Small intestine (tissue), 7 donors: ENCODE data around the gene ZDHHC19. TPM values are rescaled to one million over a fixed set of nuclear protein-coding genes. Genes with fewer than 3 reads are reported as not detected.

ENCODE experiments used
- DNase-seq, 2 donors: peaks; one replicate each; pipeline versions ENCODE4 v3.0.0 to v3.0.0-alpha.2; 2013
- FAIRE-seq: peaks from 2 replicates; lab custom pipeline; 2012; peaks lifted over from hg19 to GRCh38; lab: Jason Lieb, UNC
- H3K27ac ChIP-seq, 3 donors: one replicate each; pipeline ENCODE4 v1.5.1; 2013; ENCODE audit warnings: low read length in 2 of 3, mild to moderate bottlenecking in 2 of 3, control low read depth in 1 of 3, inconsistent platforms in 1 of 3, low read depth in 1 of 3, moderate library complexity in 1 of 3
- H3K27me3 ChIP-seq, 3 donors: one replicate each; pipeline ENCODE4 v1.6.1; 2013; ENCODE audit warnings: low read length in 3 of 3, inconsistent platforms in 1 of 3; ENCODE audit not compliant: control insufficient read depth in 3 of 3, insufficient read depth in 3 of 3
- H3K36me3 ChIP-seq, 3 donors: one replicate each; pipeline ENCODE4 v1.6.1; 2013; ENCODE audit warnings: low read length in 3 of 3, inconsistent platforms in 1 of 3, low read depth in 1 of 3, mild to moderate bottlenecking in 1 of 3, moderate library complexity in 1 of 3; ENCODE audit not compliant: control insufficient read depth in 3 of 3, insufficient read depth in 2 of 3
- H3K4me1 ChIP-seq, 3 donors: one replicate each; pipeline ENCODE4 v1.6.1; 2013; ENCODE audit warnings: low read length in 2 of 3, inconsistent platforms in 1 of 3, low read depth in 1 of 3, mild to moderate bottlenecking in 1 of 3, moderate library complexity in 1 of 3; ENCODE audit not compliant: control insufficient read depth in 3 of 3, insufficient read depth in 2 of 3
- H3K4me3 ChIP-seq, 3 donors: one replicate each; pipeline ENCODE4 v1.5.1; 2013; ENCODE audit warnings: low read length in 3 of 3, control low read depth in 1 of 3, inconsistent platforms in 1 of 3, low read depth in 1 of 3, mild to moderate bottlenecking in 1 of 3, moderate library complexity in 1 of 3
- H3K9me3 ChIP-seq, 2 donors: one replicate each; pipeline ENCODE4 v1.6.1; 2013; ENCODE audit warnings: low read depth in 1 of 2, low read length in 1 of 2; ENCODE audit not compliant: control insufficient read depth in 2 of 2, insufficient read depth in 1 of 2
- WGBS, 3 donors: extraction: QIAGEN DNeasy Blood & Tissue Kit; methylation state at CpG; one replicate each; pipeline ENCODE4 v1.1.7; 2013; 5-methylcytosine and 5-hydroxymethylcytosine counted together
- polyA plus RNA-seq, 4 donors: library from polyadenylated mRNA; stranded (reverse) in 3 of 4; unstranded in 1 of 4; fragments of 200-250 nt in 3 of 4; fragments of 120-200 nt in 1 of 4; gene quantifications; one replicate each; pipeline versions ENCODE4 v1.2.1 to v1.2.3, GENCODE V29; 2013
- donor health status: healthy with polysubstance abuse.
- donor health status: control.
- donor health status: control.
- donor health status: Bipolar disorder and iron deficiency.
- donor health status: healthy.

The ZDHHC19 gene
- polyA plus RNA-seq, 4 donors = 0.22 to 0.40 TPM; not detected in 2

DNA sequence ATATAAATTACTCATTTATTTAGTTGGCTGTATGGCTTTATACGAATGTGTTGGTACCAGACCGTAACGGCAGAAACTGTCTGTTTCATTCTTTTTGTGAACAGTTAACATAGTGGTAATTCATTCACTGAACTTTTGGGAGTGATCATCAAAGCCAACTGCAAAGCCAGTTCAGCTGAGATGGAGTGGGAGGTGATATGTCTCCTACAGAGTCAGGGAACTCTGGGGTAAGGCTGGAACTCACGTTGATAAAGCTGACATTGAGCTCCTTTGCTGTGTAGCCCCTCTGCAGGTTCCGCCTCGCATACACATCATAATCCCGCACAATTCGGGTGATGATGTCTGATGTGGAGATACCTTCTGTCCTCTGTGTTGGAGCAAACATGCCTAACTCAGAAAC lies 30.5 kb upstream of the ZDHHC19 start:
- Histone ChIP-seq H3K27me3 (no peaks in the 10 kb centered on the region), H3K36me3 (peaks cover 22 to 58% (median 23%) of the 10 kb centered on the region in 3 donors), H3K9me3 (peaks cover 0 to 5% of the 10 kb centered on the region in 2 donors), H3K27ac (no peak overlapping the region), H3K4me3 (no peak overlapping the region), H3K4me1 (no peaks in the 10 kb centered on the region)
- 90 to 92% (median 91%) methylated on average over 8 of the region's 8 CpGs for WGBS, 3 donors
- no peak for FAIRE-seq
- no peak for DNase-seq

DNA sequence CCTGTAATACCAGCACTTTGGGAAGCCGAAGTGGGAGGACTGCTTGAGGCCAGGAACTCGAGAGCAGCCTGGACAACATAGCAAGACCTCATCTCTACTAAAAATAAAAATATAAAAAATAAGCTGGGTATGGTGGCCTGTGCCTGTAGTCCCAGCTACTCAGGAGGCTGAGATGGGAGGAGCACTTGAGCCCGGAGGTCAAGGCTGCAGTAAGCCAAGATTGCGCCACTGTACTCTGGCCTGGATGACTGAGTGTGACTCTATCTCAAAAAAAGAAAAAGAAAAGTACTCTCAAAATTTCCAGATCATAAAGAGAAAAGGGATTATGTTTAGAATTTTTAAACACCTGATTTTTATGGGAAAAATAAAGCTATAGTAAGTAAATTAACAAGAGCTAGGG lies 29.2 kb upstream of the ZDHHC19 start:
- peaks cover 0 to 5% of the 10 kb centered on the region in 2 donors for H3K9me3 ChIP-seq
- no peaks in the 10 kb centered on the region for H3K4me1 ChIP-seq
- H3K27ac ChIP-seq = no peak overlapping the region
- no peak for FAIRE-seq
- no peak overlapping the region for H3K4me3 ChIP-seq
- peaks cover 17 to 54% (median 19%) of the 10 kb centered on the region in 3 donors for H3K36me3 ChIP-seq
- no peaks in the 10 kb centered on the region for H3K27me3 ChIP-seq
- WGBS, 3 donors = 91 to 98% (median 92%) methylated on average over 4 of the region's 4 CpGs
- DNase-seq = no peak

DNA sequence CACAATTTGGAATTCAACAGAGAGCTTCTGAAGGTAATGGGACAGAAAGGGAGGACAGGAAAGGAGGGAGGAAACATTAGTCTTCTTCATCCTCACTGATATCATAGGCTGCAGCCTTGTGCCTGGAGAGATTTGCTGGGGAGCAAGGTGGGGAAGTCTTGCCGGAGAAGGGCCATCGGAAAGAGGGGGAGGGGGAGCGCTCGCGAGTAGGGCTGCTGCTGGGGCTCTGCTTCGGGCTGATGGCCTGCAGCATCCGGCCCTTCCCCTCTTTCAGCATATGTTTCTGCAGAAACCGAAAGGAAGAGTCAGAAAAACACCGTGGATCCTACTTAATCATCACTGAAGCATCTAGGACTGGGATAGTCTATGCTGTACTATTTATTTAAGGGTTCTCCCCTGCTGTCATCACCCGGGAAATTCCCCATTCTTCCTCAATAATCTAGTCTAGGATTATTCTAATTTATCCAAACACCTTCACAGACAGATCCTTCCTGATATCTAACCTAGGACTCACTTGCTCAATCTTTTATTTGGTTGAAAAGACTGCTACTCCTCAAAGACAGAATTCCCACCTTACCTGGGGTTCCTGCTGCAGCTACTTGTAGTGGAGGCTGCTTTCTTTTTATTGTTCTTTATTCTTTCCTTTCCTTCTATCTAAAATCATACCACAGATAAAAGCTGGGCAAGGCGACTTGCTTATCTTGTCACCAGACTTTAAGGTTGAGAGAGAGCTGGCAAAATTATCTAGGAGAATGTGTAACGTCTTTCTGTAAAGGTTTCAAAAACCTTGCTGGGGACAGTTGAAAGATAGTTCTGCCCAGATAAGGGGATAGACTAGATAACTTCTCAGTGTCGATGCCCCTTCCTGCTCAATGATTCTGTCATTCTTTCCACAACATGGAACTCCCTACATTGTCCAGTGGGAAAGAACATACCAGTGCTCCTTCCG lies 27.7 kb upstream of the ZDHHC19 start:
- no peak overlapping the region for H3K27ac ChIP-seq
- DNase-seq (no peak), FAIRE-seq (no peak)
- no peaks in the 10 kb centered on the region for H3K27me3 ChIP-seq
- H3K9me3 ChIP-seq = no peaks in the 10 kb centered on the region
- H3K4me1 ChIP-seq = no peaks in the 10 kb centered on the region
- 79 to 88% (median 87%) methylated on average over 14 of the region's 14 CpGs for WGBS, 3 donors
- peaks cover 17 to 51% (median 19%) of the 10 kb centered on the region in 3 donors for H3K36me3 ChIP-seq
- H3K4me3 ChIP-seq = no peak overlapping the region

DNA sequence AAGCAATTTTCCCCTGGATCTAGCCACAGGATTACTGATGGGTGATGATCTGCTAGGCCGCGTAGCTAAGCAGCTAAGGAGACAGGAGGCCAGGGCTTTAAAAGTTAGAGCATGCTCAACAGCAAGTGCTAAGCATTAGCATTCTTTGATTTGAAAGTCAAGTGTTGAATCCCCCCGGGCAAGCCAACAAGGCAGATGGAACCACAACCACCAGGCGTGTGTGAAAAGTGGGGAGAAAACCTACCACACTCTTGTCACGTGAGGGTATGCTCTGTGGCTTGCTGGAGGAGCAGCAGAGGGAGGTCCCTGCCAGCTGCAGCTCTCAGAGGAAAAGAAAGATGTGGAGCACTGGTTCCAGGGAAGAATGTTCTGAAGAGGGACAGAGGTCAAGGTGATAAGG lies 26.0 kb upstream of the ZDHHC19 start:
- Histone ChIP-seq H3K4me3 (no peak overlapping the region), H3K27ac (no peak overlapping the region), H3K36me3 (peaks cover 12 to 53% (median 15%) of the 10 kb centered on the region in 3 donors), H3K27me3 (no peaks in the 10 kb centered on the region), H3K9me3 (no peaks in the 10 kb centered on the region), H3K4me1 (no peaks in the 10 kb centered on the region)
- FAIRE-seq = no peak
- no peak for DNase-seq
- 84 to 85% (median 85%) methylated on average over 5 of the region's 5 CpGs for WGBS, 3 donors

DNA sequence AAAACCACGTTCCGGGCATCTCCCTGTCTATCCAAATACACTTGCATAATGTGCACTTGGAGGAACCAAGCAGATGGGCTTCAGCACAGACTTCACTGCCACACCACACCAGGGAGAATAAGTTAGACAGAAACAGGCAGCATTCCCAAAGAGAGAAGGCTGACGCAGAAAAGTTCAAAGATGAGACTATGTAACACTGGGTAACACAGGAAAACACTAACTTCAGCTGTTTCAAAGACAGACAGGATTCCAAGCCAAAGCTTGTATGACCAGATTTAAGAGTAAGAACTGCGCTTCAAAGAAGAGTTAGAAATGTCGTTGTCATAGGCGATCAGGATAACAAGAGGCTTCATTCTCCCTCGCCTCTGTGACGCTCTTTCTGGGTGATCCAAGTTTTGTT lies 25.0 kb upstream of the ZDHHC19 start:
- Histone ChIP-seq H3K9me3 (no peaks in the 10 kb centered on the region), H3K36me3 (peaks cover 9 to 48% (median 13%) of the 10 kb centered on the region in 3 donors), H3K27ac (no peak overlapping the region), H3K27me3 (no peaks in the 10 kb centered on the region), H3K4me3 (no peak overlapping the region), H3K4me1 (no peaks in the 10 kb centered on the region)
- DNase-seq (no peak), FAIRE-seq (no peak)
- WGBS, 3 donors = 92 to 95% (median 95%) methylated on average over 8 of the region's 8 CpGs

DNA sequence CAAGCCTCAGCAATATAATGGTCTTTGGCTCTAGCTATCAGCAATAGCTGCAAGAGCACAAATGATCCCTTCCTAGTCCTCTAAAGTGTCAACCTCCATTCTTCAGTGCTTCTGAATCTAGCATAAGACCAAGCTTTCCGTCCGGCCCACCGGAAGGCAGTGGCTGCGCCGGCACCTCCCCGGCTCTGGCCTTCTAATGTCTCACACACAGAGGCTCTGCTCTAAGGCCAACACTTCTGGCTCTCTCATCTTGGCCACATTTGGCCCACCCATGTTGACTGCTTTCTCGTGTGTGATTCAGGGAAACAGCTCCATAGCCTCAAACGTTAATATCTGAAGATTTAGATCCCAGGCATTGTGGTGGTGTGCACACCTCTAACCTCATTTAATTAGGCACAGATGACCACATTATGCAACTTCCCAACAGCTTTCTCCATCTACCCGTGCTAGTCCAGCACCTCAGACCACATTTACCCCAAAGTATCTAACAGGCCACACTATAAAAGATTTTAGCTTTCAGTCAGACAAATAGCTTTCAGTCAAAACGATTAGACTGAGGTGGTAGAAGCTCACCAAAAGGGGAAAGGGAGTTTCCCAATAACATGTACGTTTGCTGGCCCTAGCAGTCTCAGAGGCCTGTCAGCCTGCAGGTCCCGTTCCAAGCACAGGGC lies 24.4 kb upstream of the ZDHHC19 start:
- no peaks in the 10 kb centered on the region for H3K9me3 ChIP-seq
- peaks cover 9 to 44% (median 13%) of the 10 kb centered on the region in 3 donors for H3K36me3 ChIP-seq
- H3K4me1 ChIP-seq = no peaks in the 10 kb centered on the region
- FAIRE-seq (no peak), DNase-seq (no peak)
- WGBS, 3 donors = 77 to 86% (median 78%) methylated on average over 12 of the region's 12 CpGs
- no peaks in the 10 kb centered on the region for H3K27me3 ChIP-seq
- no peak overlapping the region for H3K4me3 ChIP-seq
- no peak overlapping the region for H3K27ac ChIP-seq

DNA sequence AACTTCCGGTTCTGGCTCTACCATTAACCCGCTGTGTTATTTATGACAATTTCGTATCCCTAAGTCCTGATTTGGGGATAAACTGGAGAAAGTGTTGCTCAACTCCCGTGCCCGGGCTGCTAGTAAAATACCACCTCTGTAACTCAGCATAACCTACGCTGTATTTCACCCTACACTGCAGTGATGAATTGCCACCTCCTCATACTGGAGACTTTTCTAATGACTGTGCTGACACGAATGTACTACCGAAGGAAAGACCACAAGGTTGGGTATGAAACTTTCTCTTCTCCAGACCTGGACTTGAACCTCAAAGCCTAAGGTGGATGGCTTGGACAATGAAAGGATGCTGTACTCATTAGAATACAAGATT lies 21.7 kb upstream of the ZDHHC19 start:
- Histone ChIP-seq H3K9me3 (no peaks in the 10 kb centered on the region), H3K27me3 (no peaks in the 10 kb centered on the region), H3K4me1 (no peaks in the 10 kb centered on the region), H3K36me3 (peaks cover 2 to 48% (median 6%) of the 10 kb centered on the region in 3 donors), H3K4me3 (no peak overlapping the region), H3K27ac (no peak overlapping the region)
- FAIRE-seq (no peak), DNase-seq (no peak)
- WGBS, 3 donors = 82 to 88% (median 86%) methylated on average over 8 of the region's 8 CpGs

DNA sequence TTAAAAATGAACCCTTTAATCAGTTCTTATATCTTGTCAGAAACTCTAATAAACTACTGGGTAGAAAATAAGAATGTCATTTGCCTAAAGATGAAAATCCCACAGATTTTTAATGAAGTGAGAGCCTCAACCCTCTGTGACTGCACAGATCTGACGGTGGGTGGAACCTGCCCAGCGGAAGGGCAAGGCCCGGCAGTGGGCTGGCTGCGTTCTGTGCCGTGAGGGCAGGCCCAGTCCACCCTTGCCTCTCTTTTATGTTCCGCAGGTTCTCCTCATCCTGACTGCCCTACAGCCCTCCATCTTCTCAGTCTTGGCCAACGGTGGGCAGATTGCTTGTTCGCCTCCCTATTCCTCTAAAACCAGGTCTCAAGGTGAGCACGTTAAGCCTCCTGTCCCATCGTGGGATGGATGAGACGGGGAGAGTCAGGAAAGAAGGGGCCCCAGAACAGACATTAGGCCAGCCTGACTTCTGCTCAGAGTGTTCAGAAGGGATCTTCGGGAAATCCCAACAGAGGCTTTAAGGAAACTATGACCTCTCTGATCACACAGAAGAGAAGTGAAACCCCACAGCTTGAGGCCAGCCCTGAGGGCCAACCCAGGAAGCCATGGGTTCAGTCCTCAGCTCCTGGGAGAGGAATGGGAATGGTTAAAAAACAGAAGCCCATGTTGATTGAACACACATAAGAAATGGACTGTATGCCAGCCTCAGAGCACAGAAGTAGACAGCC lies 21.1 kb upstream of the ZDHHC19 start:
- no peaks in the 10 kb centered on the region for H3K4me1 ChIP-seq
- WGBS, 3 donors = 89 to 94% (median 92%) methylated on average over 12 of the region's 12 CpGs
- H3K4me3 ChIP-seq = no peak overlapping the region
- no peak overlapping the region for H3K27ac ChIP-seq
- H3K27me3 ChIP-seq = no peaks in the 10 kb centered on the region
- FAIRE-seq = no peak
- H3K36me3 ChIP-seq = peaks cover 2 to 45% (median 4%) of the 10 kb centered on the region in 3 donors
- no peaks in the 10 kb centered on the region for H3K9me3 ChIP-seq
- no peak for DNase-seq
